Type B pancreatic cell (in vitro differentiated cells): Measurements from ENCODE around the gene BABAM2. TPM values are rescaled to one million over a fixed set of nuclear protein-coding genes. Genes with fewer than 3 reads are reported as not detected.

Experiments used
- DNase-seq: peaks from one replicate; pipeline ENCODE4 v3.0.0; 2021; ENCODE audit warnings: mixed read lengths; ENCODE audit not compliant: unreplicated experiment; ENCODE audit errors: extremely low spot score
- H3K27ac Mint-ChIP-seq: 2 replicates; pipeline ENCODE4 v1.8.0; 2021; ENCODE audit warnings: mild to moderate bottlenecking, mixed read lengths
- H3K27me3 Mint-ChIP-seq: 2 replicates; pipeline ENCODE4 v1.8.0; 2021; ENCODE audit warnings: mixed read lengths
- H3K36me3 Mint-ChIP-seq: 2 replicates; pipeline ENCODE4 v1.8.0; 2021; ENCODE audit warnings: mixed read lengths
- H3K4me1 Mint-ChIP-seq: one replicate; pipeline ENCODE4 v1.8.0; 2021; ENCODE audit warnings: mixed read lengths; ENCODE audit not compliant: unreplicated experiment
- H3K4me3 Mint-ChIP-seq: 2 replicates; pipeline ENCODE4 v1.8.0; 2021; ENCODE audit warnings: mild to moderate bottlenecking, mixed read lengths
- H3K9me3 Mint-ChIP-seq: 2 replicates; pipeline ENCODE4 v1.8.0; 2021; ENCODE audit warnings: mixed read lengths
- CTCF ChIP-seq: fragments of 200-600 bp; sonication (generic); conservative IDR thresholded peaks from 2 replicates; pipeline ENCODE4 v1.5.0; 2021; ENCODE audit warnings: antibody characterized with exemption, mild to moderate bottlenecking
- total RNA-seq: library from RNA; stranded (reverse); gene quantifications from 2 replicates; pipeline ENCODE4 v1.2.1, GENCODE V29; 2021; ENCODE audit warnings: low replicate concordance

BABAM2 gene
- total RNA-seq, 1 donor from 2014 or later, result 30.4 TPM

GRCh38 chr2:28347193-28347592 lies 456.7 kb downstream of the BABAM2 start:
- no peaks in the 10 kb centered on the region for H3K27me3 Mint-ChIP-seq
- no peak for TF ChIP-seq CTCF
- H3K4me1 Mint-ChIP-seq, result peaks cover 33% of the 10 kb centered on the region
- DNase-seq, result no peak
- no peak overlapping the region for H3K27ac Mint-ChIP-seq
- H3K4me3 Mint-ChIP-seq, result no peak overlapping the region
- no peaks in the 10 kb centered on the region for H3K9me3 Mint-ChIP-seq
- H3K36me3 Mint-ChIP-seq, result no peaks in the 10 kb centered on the region

GRCh38 chr2:28347596-28347995 lies 457.1 kb downstream of the BABAM2 start:
- TF ChIP-seq CTCF, result no peak
- H3K4me3 Mint-ChIP-seq, result no peak overlapping the region
- H3K9me3 Mint-ChIP-seq, result no peaks in the 10 kb centered on the region
- H3K27me3 Mint-ChIP-seq, result no peaks in the 10 kb centered on the region
- H3K27ac Mint-ChIP-seq, result no peak overlapping the region
- H3K4me1 Mint-ChIP-seq, result peaks cover 34% of the 10 kb centered on the region
- no peak for DNase-seq
- no peaks in the 10 kb centered on the region for H3K36me3 Mint-ChIP-seq

GRCh38 chr2:28348149-28348567 lies 457.6 kb downstream of the BABAM2 start:
- no peak overlapping the region for H3K27ac Mint-ChIP-seq
- H3K4me3 Mint-ChIP-seq, result no peak overlapping the region
- no peaks in the 10 kb centered on the region for H3K27me3 Mint-ChIP-seq
- DNase-seq, result no peak
- H3K4me1 Mint-ChIP-seq, result peaks cover 30% of the 10 kb centered on the region
- no peaks in the 10 kb centered on the region for H3K36me3 Mint-ChIP-seq
- TF ChIP-seq CTCF, result no peak
- no peaks in the 10 kb centered on the region for H3K9me3 Mint-ChIP-seq

- Mint-ChIP-seq H3K4me1 (peaks cover 22% of the 10 kb centered on the region), H3K4me3 (no peak overlapping the region), H3K27ac (no peak overlapping the region), H3K9me3 (no peaks in the 10 kb centered on the region), H3K27me3 (no peaks in the 10 kb centered on the region), H3K36me3 (no peaks in the 10 kb centered on the region)
- TF ChIP-seq CTCF, result no peak
- no peak for DNase-seq
Observed at GRCh38 chr2:28348921-28349320, 458.4 kb downstream of the BABAM2 start.

GRCh38 chr2:28349546-28350165 lies 459.1 kb downstream of the BABAM2 start:
- DNase-seq, result no peak
- Mint-ChIP-seq H3K36me3 (no peaks in the 10 kb centered on the region), H3K27ac (no peak overlapping the region), H3K4me3 (no peak overlapping the region), H3K4me1 (peaks cover 22% of the 10 kb centered on the region), H3K9me3 (no peaks in the 10 kb centered on the region), H3K27me3 (no peaks in the 10 kb centered on the region)
- TF ChIP-seq CTCF, result no peak

GRCh38 chr2:28350196-28350595 lies 459.7 kb downstream of the BABAM2 start:
- Mint-ChIP-seq H3K9me3 (no peaks in the 10 kb centered on the region), H3K4me1 (peaks cover 24% of the 10 kb centered on the region), H3K27me3 (no peaks in the 10 kb centered on the region), H3K27ac (no peak overlapping the region), H3K4me3 (no peak overlapping the region), H3K36me3 (no peaks in the 10 kb centered on the region)
- DNase-seq, result no peak
- TF ChIP-seq CTCF, result no peak
